PC-3 (cell line): ENCODE data around the gene C5orf58. TPM values are rescaled to one million over a fixed set of nuclear protein-coding genes. Genes with fewer than 3 reads are reported as not detected.
A peak's percentile ranks its signal among the peaks of the same experiment; 100 is the strongest.

Experiments used
- ATAC-seq: fragments of 200-7000 bp; cut with Tn5 transposase; 2 replicates; pipeline ENCODE4 v1.9.1; 2020; ENCODE audit warnings: mild to moderate bottlenecking, moderate library complexity
- BruUV-seq: library from RNA; stranded (reverse); fragments of 400-500 nt; replicated peaks from 2 replicates; lab custom pipeline; 2021; lab: Mats Ljungman, UMichigan
- CTCF ChIA-PET: fragments of 300-600 bp; sonication (Branson Sonifier 250); formaldehyde crosslinking; loops from one replicate; lab custom pipeline; 2022; ENCODE audit warnings: antibody characterized with exemption; lab: Charles Lee
- POLR2A ChIA-PET: fragments of 300-600 bp; sonication (Branson Sonifier 250); formaldehyde crosslinking; loops from one replicate; lab custom pipeline; 2022; ENCODE audit warnings: antibody characterized with exemption; ENCODE audit not compliant: unreplicated experiment; lab: Charles Lee
- DNase-seq: peaks from one replicate; pipeline ENCODE4 v3.0.0-alpha.2; 2015
- H2AFZ ChIP-seq: fragments of 300-600 bp; sonication (generic); 2 replicates; pipeline ENCODE4 v1.6.0; 2016; ENCODE audit warnings: antibody characterized with exemption, low read length
- H3F3A ChIP-seq: fragments of 300-600 bp; sonication (generic); one replicate; pipeline ENCODE4 v1.6.0; 2017; ENCODE audit warnings: antibody characterized with exemption, low read length, control low read depth, mild to moderate bottlenecking; ENCODE audit not compliant: unreplicated experiment
- H3K27ac ChIP-seq: fragments of 300-600 bp; sonication (generic); 2 replicates; pipeline ENCODE4 v1.5.1; 2016; ENCODE audit warnings: mild to moderate bottlenecking, low read length
- H3K27me3 ChIP-seq: fragments of 300-600 bp; sonication (generic); 2 replicates; pipeline ENCODE4 v1.6.1; 2016; ENCODE audit warnings: low read length, mixed read lengths
- H3K36me3 ChIP-seq: fragments of 300-600 bp; sonication (generic); 2 replicates; pipeline ENCODE4 v1.6.1; 2016; ENCODE audit warnings: low read depth, mixed run types, low read length, mixed read lengths
- H3K4me1 ChIP-seq: fragments of 300-600 bp; sonication (generic); 2 replicates; pipeline ENCODE4 v1.5.1; 2016; ENCODE audit warnings: low read length; ENCODE audit not compliant: insufficient read depth
- H3K4me2 ChIP-seq: fragments of 300-600 bp; sonication (generic); 2 replicates; pipeline ENCODE4 v1.6.0; 2016; ENCODE audit warnings: low read length
- H3K4me3 ChIP-seq: fragments of 300-600 bp; sonication (generic); 2 replicates; pipeline ENCODE4 v1.5.1; 2016; ENCODE audit warnings: mild to moderate bottlenecking, low read length, mixed read lengths
- H3K79me2 ChIP-seq: fragments of 300-600 bp; sonication (generic); 2 replicates; pipeline ENCODE4 v1.6.1; 2017; ENCODE audit warnings: low read length, mixed read lengths
- H3K9ac ChIP-seq: fragments of 300-600 bp; sonication (generic); 2 replicates; pipeline ENCODE4 v1.6.0; 2016; ENCODE audit warnings: mild to moderate bottlenecking, low read length
- H3K9me2 ChIP-seq: fragments of 300-600 bp; sonication (generic); replicated peaks from 2 replicates; pipeline ENCODE4 v1.6.1; 2016; ENCODE audit warnings: mixed run types, low read length, mixed read lengths
- H3K9me3 ChIP-seq: fragments of 300-600 bp; sonication (generic); 2 replicates; pipeline ENCODE4 v1.6.1; 2016; ENCODE audit warnings: low read length, mixed read lengths
- H4K20me1 ChIP-seq: fragments of 300-600 bp; sonication (generic); 2 replicates; pipeline ENCODE4 v1.6.1; 2016; ENCODE audit warnings: low read length, mixed read lengths
- CTCF ChIP-seq: fragments of 300-600 bp; sonication (generic); conservative IDR thresholded peaks from 2 replicates; pipeline ENCODE4 v1.5.1; 2017; ENCODE audit warnings: antibody characterized with exemption, low read depth, mild to moderate bottlenecking, low read length
- EZH2 ChIP-seq: fragments of 300-600 bp; sonication (generic); IDR thresholded peaks from one replicate; pipeline ENCODE4 v1.6.1; 2017; ENCODE audit warnings: antibody characterized with exemption, mild to moderate bottlenecking, low read length; ENCODE audit not compliant: unreplicated experiment
- EZH2phosphoT487 ChIP-seq: fragments of 300-600 bp; sonication (generic); IDR thresholded peaks from 2 replicates; pipeline ENCODE4 v1.6.1; 2018; ENCODE audit warnings: mild to moderate bottlenecking, antibody characterized with exemption, low read length, borderline replicate concordance
- intact Hi-C: fragments of 100-400 bp; cut with micrococcal nuclease; formaldehyde crosslinking; loops from 2 replicates; pipeline ENCODE4 v1.9.0; 2023
- total RNA-seq: library from RNA; depleted of rRNA; stranded (reverse); fragments of >200 nt; gene quantifications from 2 replicates; pipeline ENCODE4 v1.2.3, GENCODE V29; 2014

C5orf58 gene
- total RNA-seq, 1 experiment from 2014 or later: not detected

- ATAC-seq: no peak
- POLR2A ChIA-PET: no interaction called here
- no peak overlapping the region for H2AFZ ChIP-seq
Measured at GRCh38 chr5:170204202-170204601, 28.6 kb upstream of the C5orf58 start.

GRCh38 chr5:170206216-170206615 is 26.6 kb upstream of the C5orf58 start:
- H3K9me3 ChIP-seq: no peaks in the 10 kb centered on the region
- no peaks in the 10 kb centered on the region for H3F3A ChIP-seq
- ATAC-seq: no peak
- no peaks in the 10 kb centered on the region for H3K27me3 ChIP-seq
- H3K9ac ChIP-seq: no peak overlapping the region
- no peaks in the 10 kb centered on the region for H3K79me2 ChIP-seq
- no peak overlapping the region for H3K27ac ChIP-seq
- intact Hi-C loops: no loop called here
- no peak for DNase-seq
- H2AFZ ChIP-seq: no peak overlapping the region
- no peaks in the 10 kb centered on the region for H3K9me2 ChIP-seq
- ChIA-PET CTCF (no interaction called here), POLR2A (no interaction called here)
- H3K4me2 ChIP-seq: no peak overlapping the region
- H3K36me3 ChIP-seq: no peaks in the 10 kb centered on the region
- H3K4me1 ChIP-seq: peaks cover 16% of the 10 kb centered on the region
- no TSS peak for BruUV-seq
- H4K20me1 ChIP-seq: no peaks in the 10 kb centered on the region
- TF ChIP-seq EZH2: no peak
- TF ChIP-seq EZH2phosphoT487: no peak
- no peak for TF ChIP-seq CTCF
- H3K4me3 ChIP-seq: no peak overlapping the region

More at GRCh38 chr5:170204202-170204601, 28.6 kb upstream of the C5orf58 start:
- Histone ChIP-seq H3F3A (no peaks in the 10 kb centered on the region), H3K4me1 (peaks cover 20% of the 10 kb centered on the region; the same call in 1 of the 2 replicates), H3K36me3 (no peaks in the 10 kb centered on the region), H3K4me3 (no peak overlapping the region), H4K20me1 (no peaks in the 10 kb centered on the region), H3K9ac (no peak overlapping the region), H3K9me3 (no peaks in the 10 kb centered on the region), H3K9me2 (no peaks in the 10 kb centered on the region), H3K79me2 (no peaks in the 10 kb centered on the region), H3K27ac (no peak overlapping the region), H3K4me2 (no peak overlapping the region), H3K27me3 (no peaks in the 10 kb centered on the region)
- TF ChIP-seq EZH2phosphoT487: no peak
- TF ChIP-seq EZH2: no peak
- TF ChIP-seq CTCF: no peak
- no peak for DNase-seq
- intact Hi-C loops: no loop called here
- BruUV-seq: no TSS peak
- CTCF ChIA-PET: no interaction called here

DNA sequence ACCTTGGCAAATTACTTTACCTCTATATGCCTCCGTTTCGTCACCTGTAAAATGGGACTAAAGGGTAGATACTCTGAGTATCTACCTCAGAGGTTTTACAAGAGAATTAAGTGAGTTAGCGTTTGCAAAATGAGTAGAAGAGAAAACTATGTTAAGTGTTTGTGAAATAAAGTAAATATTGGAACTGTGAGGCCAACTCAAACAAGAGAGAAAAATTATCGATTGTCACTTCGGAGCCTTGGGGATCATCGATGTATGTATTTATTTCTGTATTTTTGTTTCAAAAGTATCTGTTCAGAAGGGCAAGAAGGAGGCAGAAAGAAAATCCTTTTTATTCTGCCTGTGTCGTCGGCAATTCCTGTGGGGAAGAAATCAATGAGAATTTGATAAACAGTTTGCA is 25.8 kb upstream of the C5orf58 start:
- CTCF ChIA-PET: no interaction called here
- no peaks in the 10 kb centered on the region for H3F3A ChIP-seq

More for the DNA sequence above, 25.8 kb upstream of the C5orf58 start:
- Histone ChIP-seq H3K79me2 (no peaks in the 10 kb centered on the region), H3K9ac (no peak overlapping the region), H3K27me3 (no peaks in the 10 kb centered on the region), H2AFZ (0 out of 2 replicates have a peak overlapping the region, but pooled peaks have one; percentile 6), H3K36me3 (no peaks in the 10 kb centered on the region), H3K4me2 (no peak overlapping the region), H3K9me3 (no peaks in the 10 kb centered on the region), H3K4me3 (no peak overlapping the region), H3K27ac (no peak overlapping the region), H4K20me1 (no peaks in the 10 kb centered on the region), H3K4me1 (peaks cover 19% of the 10 kb centered on the region), H3K9me2 (no peaks in the 10 kb centered on the region)
- POLR2A ChIA-PET: no interaction called here
- DNase-seq: no peak
- no peak for TF ChIP-seq EZH2
- no peak for TF ChIP-seq EZH2phosphoT487
- no peak for TF ChIP-seq CTCF
- intact Hi-C loops: no loop called here
- no peak for ATAC-seq
- BruUV-seq: no TSS peak
